Activated naive CD8-positive, alpha-beta T cell treated with anti-CD3 and anti-CD28 coated beads for 36 hours (primary cell): Measurements from ENCODE around the gene CLASP2. TPM values are rescaled to one million over a fixed set of nuclear protein-coding genes. Genes with fewer than 3 reads are reported as not detected.
"Not testable (repeated sequence)": the region's sequence is repeated elsewhere in the genome, so short reads cannot be mapped to it uniquely, and the experiment has no call there.

Experiments
- DNase-seq: peaks from one replicate; pipeline ENCODE4 v3.0.0; 2021
- H3K27ac Mint-ChIP-seq: one replicate; pipeline ENCODE4 v1.8.0; 2022; ENCODE audit warnings: mild to moderate bottlenecking, moderate library complexity, mixed read lengths
- H3K27me3 Mint-ChIP-seq: one replicate; pipeline ENCODE4 v1.8.0; 2022; ENCODE audit warnings: mild to moderate bottlenecking, mixed read lengths
- H3K36me3 Mint-ChIP-seq: one replicate; pipeline ENCODE4 v1.8.0; 2021; ENCODE audit warnings: mild to moderate bottlenecking, mixed read lengths
- H3K4me1 Mint-ChIP-seq: one replicate; pipeline ENCODE4 v1.8.0; 2021; ENCODE audit warnings: mixed read lengths
- H3K4me3 Mint-ChIP-seq: one replicate; pipeline ENCODE4 v1.8.0; 2022; ENCODE audit warnings: mild to moderate bottlenecking, moderate library complexity, mixed read lengths
- H3K9me3 Mint-ChIP-seq: one replicate; pipeline ENCODE4 v1.8.0; 2022; ENCODE audit warnings: mixed read lengths
- total RNA-seq, 2 experiments: library from RNA; stranded (reverse); gene quantifications; one replicate each; pipeline ENCODE4 v1.2.3, GENCODE V29; 2021

CLASP2 gene
- total RNA-seq, 2 experiments from 2014 or later = 41.2 to 44.2 TPM

GRCh38 chr3:33717616-33717865, 513 bp downstream of the CLASP2 start:
- DNase-seq = no peak

DNA sequence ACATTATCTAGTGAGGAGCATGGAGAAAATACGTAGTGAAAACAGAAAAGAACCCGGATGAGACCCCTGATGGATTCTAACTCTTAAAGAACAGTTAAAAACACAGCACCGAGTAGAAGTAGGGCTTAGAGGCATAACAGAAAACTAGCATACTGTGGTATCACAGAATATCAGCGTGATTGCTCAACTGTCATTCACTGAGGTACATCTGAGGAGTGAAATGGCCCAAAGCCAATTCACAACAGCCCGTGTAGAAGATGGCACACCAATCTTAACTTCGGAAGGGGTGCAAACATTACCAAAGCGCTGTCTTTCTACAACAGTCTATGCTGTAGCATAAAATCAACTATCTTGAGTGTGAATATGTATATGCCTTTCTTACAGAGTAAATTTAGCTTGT, 1.8 kb downstream of the CLASP2 start:
- Mint-ChIP-seq H3K4me3 (no peak overlapping the region), H3K4me1 (peaks cover 11% of the 10 kb centered on the region)
- DNase-seq = no peak

More at GRCh38 chr3:33717616-33717865, 513 bp downstream of the CLASP2 start:
- Mint-ChIP-seq H3K4me1 (peaks cover 11% of the 10 kb centered on the region), H3K27me3 (no peaks in the 10 kb centered on the region), H3K4me3 (peak overlapping the region; percentile 92), H3K27ac (peak overlapping the region; percentile 82), H3K36me3 (peaks cover 2% of the 10 kb centered on the region), H3K9me3 (no peaks in the 10 kb centered on the region)

GRCh38 chr3:33711100-33711499, 7.0 kb downstream of the CLASP2 start:
- H3K27ac Mint-ChIP-seq = no peak overlapping the region
- H3K9me3 Mint-ChIP-seq = peaks cover 1% of the 10 kb centered on the region
- DNase-seq = no peak
- H3K36me3 Mint-ChIP-seq = peaks cover 23% of the 10 kb centered on the region
- H3K4me3 Mint-ChIP-seq = no peak overlapping the region
- peaks cover 12% of the 10 kb centered on the region for H3K4me1 Mint-ChIP-seq
- H3K27me3 Mint-ChIP-seq = no peaks in the 10 kb centered on the region

More for the DNA sequence above, 1.8 kb downstream of the CLASP2 start:
- Mint-ChIP-seq H3K27me3 (no peaks in the 10 kb centered on the region), H3K36me3 (peaks cover 10% of the 10 kb centered on the region), H3K9me3 (no peaks in the 10 kb centered on the region), H3K27ac (no peak overlapping the region)

GRCh38 chr3:33706056-33706455, 12.0 kb downstream of the CLASP2 start:
- peaks cover 56% of the 10 kb centered on the region for H3K36me3 Mint-ChIP-seq
- peaks cover 31% of the 10 kb centered on the region for H3K9me3 Mint-ChIP-seq
- H3K4me1 Mint-ChIP-seq = peaks cover 13% of the 10 kb centered on the region
- H3K27me3 Mint-ChIP-seq = no peaks in the 10 kb centered on the region
- no peak for DNase-seq
- H3K27ac Mint-ChIP-seq = no peak overlapping the region
- no peak overlapping the region for H3K4me3 Mint-ChIP-seq

- H3K4me3 Mint-ChIP-seq = no peak overlapping the region
- H3K36me3 Mint-ChIP-seq = peaks cover 59% of the 10 kb centered on the region
- H3K27ac Mint-ChIP-seq = no peak overlapping the region
- peaks cover 13% of the 10 kb centered on the region for H3K4me1 Mint-ChIP-seq
- DNase-seq = no peak
- H3K27me3 Mint-ChIP-seq = no peaks in the 10 kb centered on the region
- H3K9me3 Mint-ChIP-seq = peaks cover 33% of the 10 kb centered on the region
Observed at GRCh38 chr3:33704891-33705290, 13.2 kb downstream of the CLASP2 start.

- peaks cover 28% of the 10 kb centered on the region for H3K9me3 Mint-ChIP-seq
- no peak for DNase-seq
- no peak overlapping the region for H3K4me3 Mint-ChIP-seq
- peaks cover 11% of the 10 kb centered on the region for H3K4me1 Mint-ChIP-seq
- H3K36me3 Mint-ChIP-seq = peaks cover 50% of the 10 kb centered on the region
- H3K27me3 Mint-ChIP-seq = no peaks in the 10 kb centered on the region
- H3K27ac Mint-ChIP-seq = no peak overlapping the region
Observed at GRCh38 chr3:33699275-33699674, 18.8 kb downstream of the CLASP2 start.

- H3K4me1 Mint-ChIP-seq = peaks cover 22% of the 10 kb centered on the region
- H3K9me3 Mint-ChIP-seq = peaks cover 9% of the 10 kb centered on the region
- H3K27me3 Mint-ChIP-seq = no peaks in the 10 kb centered on the region
Observed at GRCh38 chr3:33694944-33695343, 23.1 kb downstream of the CLASP2 start.

GRCh38 chr3:33690341-33690740, 27.7 kb downstream of the CLASP2 start:
- H3K4me1 Mint-ChIP-seq = peaks cover 17% of the 10 kb centered on the region
- no peak overlapping the region for H3K4me3 Mint-ChIP-seq
- H3K9me3 Mint-ChIP-seq = no peaks in the 10 kb centered on the region
- DNase-seq = no peak
- H3K27ac Mint-ChIP-seq = no peak overlapping the region
- no peaks in the 10 kb centered on the region for H3K27me3 Mint-ChIP-seq
- H3K36me3 Mint-ChIP-seq = peaks cover 8% of the 10 kb centered on the region

More at GRCh38 chr3:33694944-33695343, 23.1 kb downstream of the CLASP2 start:
- no peak for DNase-seq
- H3K4me3 Mint-ChIP-seq = no peak overlapping the region
- H3K27ac Mint-ChIP-seq = no peak overlapping the region
- peaks cover 24% of the 10 kb centered on the region for H3K36me3 Mint-ChIP-seq

GRCh38 chr3:33687406-33688010, 30.5 kb downstream of the CLASP2 start:
- Mint-ChIP-seq H3K27ac (no peak overlapping the region), H3K4me3 (no peak overlapping the region), H3K9me3 (no peaks in the 10 kb centered on the region), H3K27me3 (no peaks in the 10 kb centered on the region), H3K36me3 (peaks cover 12% of the 10 kb centered on the region), H3K4me1 (peaks cover 4% of the 10 kb centered on the region)
- no peak for DNase-seq

- H3K4me3 Mint-ChIP-seq = no peak overlapping the region
- peaks cover 9% of the 10 kb centered on the region for H3K9me3 Mint-ChIP-seq
- H3K36me3 Mint-ChIP-seq = peaks cover 43% of the 10 kb centered on the region
- DNase-seq = no peak
- H3K27me3 Mint-ChIP-seq = no peaks in the 10 kb centered on the region
- no peaks in the 10 kb centered on the region for H3K4me1 Mint-ChIP-seq
- no peak overlapping the region for H3K27ac Mint-ChIP-seq
Observed at GRCh38 chr3:33682770-33683169, 35.3 kb downstream of the CLASP2 start.

DNA sequence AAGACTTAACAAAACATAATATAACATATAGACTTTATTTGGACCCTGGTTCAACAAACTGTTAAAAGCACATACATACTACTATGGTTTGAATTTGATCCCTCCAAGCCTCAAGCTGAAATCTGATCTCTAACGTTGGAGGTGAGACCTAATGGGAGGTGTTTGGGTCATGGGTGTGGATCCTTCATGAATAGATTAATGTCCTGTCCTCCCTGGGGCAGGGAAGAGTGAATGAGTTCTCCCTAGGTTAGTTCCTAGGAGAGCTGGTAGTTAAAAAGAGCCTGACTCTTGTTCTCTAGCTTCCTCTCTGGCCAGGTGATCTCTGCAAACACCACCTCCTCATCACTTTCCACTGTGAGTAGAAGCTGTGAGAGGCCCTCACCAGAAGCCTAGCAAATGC, 36.4 kb downstream of the CLASP2 start:
- no peaks in the 10 kb centered on the region for H3K27me3 Mint-ChIP-seq
- H3K27ac Mint-ChIP-seq = no peak overlapping the region
- peaks cover 9% of the 10 kb centered on the region for H3K9me3 Mint-ChIP-seq
- H3K36me3 Mint-ChIP-seq = peaks cover 48% of the 10 kb centered on the region
- DNase-seq = no peak
- H3K4me3 Mint-ChIP-seq = no peak overlapping the region
- H3K4me1 Mint-ChIP-seq = no peaks in the 10 kb centered on the region

GRCh38 chr3:33678073-33678472, 40.0 kb downstream of the CLASP2 start:
- Mint-ChIP-seq H3K36me3 (peaks cover 50% of the 10 kb centered on the region), H3K27me3 (no peaks in the 10 kb centered on the region), H3K9me3 (peaks cover 10% of the 10 kb centered on the region), H3K4me3 (no peak overlapping the region), H3K4me1 (no peaks in the 10 kb centered on the region), H3K27ac (no peak overlapping the region)
- DNase-seq = no peak

GRCh38 chr3:33673436-33673835, 44.6 kb downstream of the CLASP2 start:
- H3K27ac Mint-ChIP-seq, H3K27me3 Mint-ChIP-seq, H3K4me3 Mint-ChIP-seq, DNase-seq, H3K4me1 Mint-ChIP-seq, H3K9me3 Mint-ChIP-seq: not testable (repeated sequence)
- peaks cover 52% of the 10 kb centered on the region for H3K36me3 Mint-ChIP-seq

- no peaks in the 10 kb centered on the region for H3K27me3 Mint-ChIP-seq
- peaks cover 3% of the 10 kb centered on the region for H3K4me1 Mint-ChIP-seq
- H3K27ac Mint-ChIP-seq = no peak overlapping the region
- no peak overlapping the region for H3K4me3 Mint-ChIP-seq
- no peak for DNase-seq
- H3K36me3 Mint-ChIP-seq = peaks cover 38% of the 10 kb centered on the region
- H3K9me3 Mint-ChIP-seq = peaks cover 4% of the 10 kb centered on the region
Observed at GRCh38 chr3:33668618-33669017, 49.4 kb downstream of the CLASP2 start.

DNA sequence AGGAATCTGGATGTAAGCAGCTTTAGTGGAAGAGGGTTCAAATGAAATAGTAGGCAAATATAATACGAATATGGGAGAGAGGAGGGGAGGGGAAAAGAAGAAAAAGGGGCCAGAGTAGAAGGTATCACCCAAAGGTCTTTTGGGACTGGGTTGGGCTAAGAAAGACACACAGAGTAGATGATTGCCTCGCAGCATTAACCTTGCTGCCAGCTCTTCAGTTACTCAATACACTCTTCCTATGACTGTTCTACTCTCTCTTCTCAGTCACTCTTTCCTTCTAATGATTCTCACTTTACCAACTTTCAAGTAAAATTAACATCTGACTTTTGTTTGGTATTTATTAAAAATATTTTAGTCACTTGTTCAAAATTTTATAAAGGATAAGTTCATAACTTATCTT, 52.8 kb downstream of the CLASP2 start:
- Mint-ChIP-seq H3K4me1 (peaks cover 7% of the 10 kb centered on the region), H3K4me3 (no peak overlapping the region), H3K27ac (no peak overlapping the region), H3K36me3 (peaks cover 14% of the 10 kb centered on the region), H3K27me3 (no peaks in the 10 kb centered on the region), H3K9me3 (no peaks in the 10 kb centered on the region)
- no peak for DNase-seq

DNA sequence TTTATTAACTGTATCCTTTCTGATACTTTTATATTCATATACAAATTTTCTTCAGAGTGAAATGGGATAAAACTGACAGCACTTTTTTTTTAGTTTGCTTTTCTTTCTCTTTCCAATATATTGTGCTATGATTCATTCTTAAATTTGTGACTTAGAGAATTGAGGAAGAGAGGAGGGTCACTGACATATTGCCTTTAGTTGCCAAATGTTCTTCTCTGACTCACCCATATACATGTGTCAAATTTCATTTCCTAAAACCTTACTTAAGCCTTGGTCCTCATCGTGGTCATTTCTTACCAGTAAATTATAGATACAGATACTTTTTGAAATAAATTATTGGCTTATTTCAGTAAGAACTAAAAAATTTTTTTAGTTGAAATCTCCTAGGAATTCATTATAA, 53.9 kb downstream of the CLASP2 start:
- DNase-seq = no peak

More for the DNA sequence above, 53.9 kb downstream of the CLASP2 start:
- Mint-ChIP-seq H3K27ac (no peak overlapping the region), H3K36me3 (peaks cover 13% of the 10 kb centered on the region), H3K4me1 (peaks cover 18% of the 10 kb centered on the region), H3K27me3 (no peaks in the 10 kb centered on the region), H3K4me3 (no peak overlapping the region), H3K9me3 (no peaks in the 10 kb centered on the region)
